Activated naive CD4-positive, alpha-beta T cell treated with anti-CD3 and anti-CD28 coated beads, Interleukin-2, amount 10 ng/mL, durations not matched to agents 7 days and 5 days (primary cell): ENCODE results near the gene PRRG2.

ENCODE experiments used
- CTCF ChIA-PET: fragments of 350-600 bp; sonication (Branson Sonifier 250); formaldehyde crosslinking; loops from one replicate; lab custom pipeline; 2021; ENCODE audit warnings: antibody characterized with exemption; lab: Charles Lee
- DNase-seq: peaks from one replicate; pipeline ENCODE4 v3.0.0-alpha.2; 2020
- H3K27ac Mint-ChIP-seq: one replicate; pipeline ENCODE4 v1.8.0; 2021; ENCODE audit warnings: mild to moderate bottlenecking, moderate library complexity, mixed read lengths
- H3K27me3 Mint-ChIP-seq: one replicate; pipeline ENCODE4 v1.8.0; 2021; ENCODE audit warnings: mild to moderate bottlenecking, mixed read lengths
- H3K36me3 Mint-ChIP-seq: one replicate; pipeline ENCODE4 v1.8.0; 2021; ENCODE audit warnings: mixed read lengths
- H3K4me1 Mint-ChIP-seq: one replicate; pipeline ENCODE4 v1.8.0; 2021; ENCODE audit warnings: mixed read lengths
- H3K4me3 Mint-ChIP-seq: one replicate; pipeline ENCODE4 v1.8.0; 2021; ENCODE audit warnings: mild to moderate bottlenecking, moderate library complexity, mixed read lengths
- H3K9me3 Mint-ChIP-seq: one replicate; pipeline ENCODE4 v1.8.0; 2021; ENCODE audit warnings: mixed read lengths

The PRRG2 gene

DNA sequence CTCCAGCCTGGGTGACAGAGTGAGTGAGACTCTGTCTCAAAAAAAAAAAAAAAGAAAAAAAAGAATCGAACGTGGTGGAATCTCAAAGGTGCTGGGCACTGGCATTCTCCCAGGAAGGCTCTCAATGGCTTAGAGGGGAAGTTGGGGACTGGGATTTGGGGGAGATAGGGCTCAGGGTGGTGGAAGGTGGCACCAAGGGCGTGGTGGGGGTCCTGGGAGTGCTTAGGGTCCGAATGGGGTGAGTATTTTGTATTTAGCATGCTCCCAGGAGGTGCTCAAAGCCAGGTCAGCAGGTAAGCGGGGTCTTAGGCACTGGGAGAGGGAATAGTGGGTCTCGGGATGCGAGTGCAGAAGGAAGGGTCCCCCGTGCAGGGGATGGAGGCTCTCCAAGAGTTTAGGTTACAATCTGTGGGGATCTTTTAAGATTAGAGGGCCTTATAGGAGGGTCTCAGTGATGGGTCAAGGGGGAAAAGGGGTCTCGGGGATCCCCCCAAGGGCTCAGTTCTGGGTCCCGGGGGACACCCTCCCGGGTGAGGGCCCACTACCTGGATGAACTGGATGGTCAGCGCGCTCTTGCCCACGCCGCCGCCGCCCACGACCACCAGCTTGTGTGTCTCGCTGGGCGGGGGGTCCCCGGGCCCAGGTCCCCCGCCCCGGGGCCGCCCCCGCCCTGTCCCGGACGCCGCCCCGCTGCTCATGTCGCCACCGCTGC is 58.4 kb downstream of the PRRG2 start:
- peaks cover 25% of the 10 kb centered on the region for H3K27me3 Mint-ChIP-seq
- peaks cover 63% of the 10 kb centered on the region for H3K4me1 Mint-ChIP-seq
- peaks cover 1% of the 10 kb centered on the region for H3K36me3 Mint-ChIP-seq
- H3K9me3 Mint-ChIP-seq, result no peaks in the 10 kb centered on the region
- H3K27ac Mint-ChIP-seq, result peak overlapping the region; percentile 60
- H3K4me3 Mint-ChIP-seq, result peak overlapping the region; percentile 87
- CTCF ChIA-PET, result interaction anchor here (1.1 to 2.7 kb wide), 4 partner anchors 33 to 70 kb away, joined by 4 to 10 read pairs (median 6); partner anchors contain the start of gene PRMT1
- no peak for DNase-seq

DNA sequence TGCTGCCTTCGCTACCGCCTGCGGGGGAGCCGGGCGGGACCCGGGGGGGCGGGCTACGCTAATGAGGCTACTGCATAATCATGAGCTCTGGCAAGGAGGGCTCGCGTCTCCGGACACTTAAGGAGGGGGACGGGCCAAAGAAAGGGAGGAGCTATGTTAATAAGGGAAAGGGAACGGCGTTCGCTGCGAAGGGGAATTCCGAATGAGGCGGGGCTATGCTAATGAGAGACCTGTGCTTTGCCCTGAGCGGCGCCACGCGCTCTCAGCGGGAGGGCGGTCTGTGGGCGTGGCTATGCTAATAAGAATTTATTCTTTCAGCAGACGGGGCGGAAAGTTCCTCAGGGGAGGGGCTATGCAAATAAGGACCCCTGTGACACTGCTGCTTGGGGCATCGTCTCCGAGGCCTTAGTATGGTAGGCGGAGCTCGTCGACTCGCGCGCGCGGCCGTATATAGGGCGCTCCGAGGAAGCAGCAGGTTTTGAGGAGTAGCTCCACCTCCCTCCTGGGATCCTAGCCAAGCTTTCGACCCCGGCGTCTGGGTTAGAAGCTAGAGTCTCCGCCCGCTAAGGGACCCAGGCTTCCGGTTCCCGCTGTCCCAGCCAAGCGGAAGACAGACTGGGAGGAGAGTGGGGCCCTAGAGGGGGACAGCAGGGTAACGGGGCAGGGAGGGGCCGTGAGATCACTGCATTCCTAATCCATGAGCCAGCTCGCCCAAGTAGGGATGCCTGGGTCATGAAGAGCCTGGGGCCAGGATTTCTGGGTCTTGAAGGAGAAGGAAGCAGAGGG is 59.2 kb downstream of the PRRG2 start, which contains the start of gene RRAS:
TSS of gene RRAS (minus strand) at position 31 of the 786 bp plus-strand sequence. CDS start 45 bp downstream, outside the sequence.
- Mint-ChIP-seq H3K27ac (peak within 1 kb of the TSS; percentile 98), H3K27me3 (peaks cover 25% of the 10 kb centered on the region), H3K9me3 (no peaks in the 10 kb centered on the region), H3K36me3 (peaks cover under 1% of the 10 kb centered on the region), H3K4me3 (peak within 1 kb of the TSS; percentile 87), H3K4me1 (peaks cover 64% of the 10 kb centered on the region)
- CTCF ChIA-PET, result interaction anchor here (0.9 to 2.7 kb wide), 5 partner anchors 30 to 70 kb away, joined by 3 to 10 read pairs (median 4); partner anchors contain the start of gene PRMT1
- DNase-seq, result peak; percentile 100
